Endothelial cell of umbilical vein (primary cell): Measurements from ENCODE around the gene CKS1B.

Experiments
- EZH2 ChIP-seq: IDR thresholded peaks from 2 replicates; pipeline ENCODE4 v1.6.1; 2012; ENCODE audit warnings: borderline replicate concordance, low read depth, mild to moderate bottlenecking, moderate library complexity, low read length, inconsistent platforms; ENCODE audit not compliant: severe bottlenecking
- FOS ChIP-seq: IDR thresholded peaks from 2 replicates; pipeline ENCODE4 v1.6.1; 2011; ENCODE audit warnings: mild to moderate bottlenecking, low read length, moderate library complexity, borderline replicate concordance; ENCODE audit not compliant: insufficient read depth
- GATA2 ChIP-seq: IDR thresholded peaks from 2 replicates; pipeline ENCODE4 v1.7.0; 2011; ENCODE audit warnings: low read depth, mild to moderate bottlenecking, moderate library complexity, mixed read lengths, low read length; ENCODE audit not compliant: insufficient read length, insufficient read depth
- JUN ChIP-seq: IDR thresholded peaks from 2 replicates; pipeline ENCODE4 v1.6.1; 2011; ENCODE audit warnings: borderline replicate concordance, low read depth; ENCODE audit not compliant: insufficient read length, insufficient read depth
- MYC ChIP-seq: IDR thresholded peaks from one replicate; pipeline ENCODE4 v1.6.1; 2011; ENCODE audit warnings: mild to moderate bottlenecking, low read depth, low read length
- POLR2A ChIP-seq: IDR thresholded peaks from 2 replicates; pipeline ENCODE4 v1.6.1; 2012; ENCODE audit warnings: low read depth, mild to moderate bottlenecking, control low read depth, low read length
- POLR2AphosphoS5 ChIP-seq: IDR thresholded peaks from 2 replicates; pipeline ENCODE4 v1.6.1; 2012; ENCODE audit warnings: low read depth, mild to moderate bottlenecking, control low read depth, low read length, moderate library complexity; ENCODE audit not compliant: insufficient read depth
- TF ChIP-seq, protein P1 (sequence below), 2 donors: IDR thresholded peaks; 1 replicate in 1 of 2; 2 replicates in 1 of 2; pipeline ENCODE4 v1.5.1; 2011; ENCODE audit warnings: low read length in 2 of 2, mild to moderate bottlenecking in 2 of 2, moderate library complexity in 2 of 2, control low read depth in 1 of 2, inconsistent platforms in 1 of 2, low read depth in 1 of 2; ENCODE audit not compliant: insufficient read depth in 1 of 2; ENCODE audit errors: extremely low read depth in 1 of 2
- TF ChIP-seq, protein P2 (sequence below): IDR thresholded peaks from 2 replicates; pipeline ENCODE4 v1.6.1; 2011; ENCODE audit not compliant: insufficient read depth, insufficient read length

DNA sequence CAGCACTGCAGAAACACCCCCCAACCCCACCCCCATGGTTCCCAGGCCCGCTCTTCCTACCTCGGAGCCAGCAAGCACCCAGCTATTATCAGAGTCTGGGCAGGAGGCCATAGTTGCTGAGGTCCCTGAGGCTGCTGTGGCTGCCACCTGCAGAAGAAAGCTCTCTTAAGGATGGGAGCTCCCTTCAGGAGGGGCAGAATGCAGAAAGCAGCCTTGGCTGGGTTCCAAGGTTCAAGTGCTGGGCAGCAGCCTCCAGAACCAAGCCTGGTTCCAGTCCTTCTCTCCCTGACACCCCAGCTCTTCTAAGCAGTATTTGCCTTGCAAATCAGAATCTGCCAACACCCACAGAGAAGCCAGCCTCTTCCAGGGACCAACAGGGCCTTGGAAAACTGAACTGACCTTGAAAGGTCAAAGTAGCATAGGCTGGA is 20.9 kb upstream of the CKS1B start:
- TF ChIP-seq JUN, result no peak
- TF ChIP-seq, protein P1, sequence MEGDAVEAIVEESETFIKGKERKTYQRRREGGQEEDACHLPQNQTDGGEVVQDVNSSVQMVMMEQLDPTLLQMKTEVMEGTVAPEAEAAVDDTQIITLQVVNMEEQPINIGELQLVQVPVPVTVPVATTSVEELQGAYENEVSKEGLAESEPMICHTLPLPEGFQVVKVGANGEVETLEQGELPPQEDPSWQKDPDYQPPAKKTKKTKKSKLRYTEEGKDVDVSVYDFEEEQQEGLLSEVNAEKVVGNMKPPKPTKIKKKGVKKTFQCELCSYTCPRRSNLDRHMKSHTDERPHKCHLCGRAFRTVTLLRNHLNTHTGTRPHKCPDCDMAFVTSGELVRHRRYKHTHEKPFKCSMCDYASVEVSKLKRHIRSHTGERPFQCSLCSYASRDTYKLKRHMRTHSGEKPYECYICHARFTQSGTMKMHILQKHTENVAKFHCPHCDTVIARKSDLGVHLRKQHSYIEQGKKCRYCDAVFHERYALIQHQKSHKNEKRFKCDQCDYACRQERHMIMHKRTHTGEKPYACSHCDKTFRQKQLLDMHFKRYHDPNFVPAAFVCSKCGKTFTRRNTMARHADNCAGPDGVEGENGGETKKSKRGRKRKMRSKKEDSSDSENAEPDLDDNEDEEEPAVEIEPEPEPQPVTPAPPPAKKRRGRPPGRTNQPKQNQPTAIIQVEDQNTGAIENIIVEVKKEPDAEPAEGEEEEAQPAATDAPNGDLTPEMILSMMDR (IDR thresholded peaks at IDR 0.05; ENCODE audit: extremely low read depth in 1 of 2, insufficient read depth in 1 of 2, low read depth in 1 of 2, low read length in 2 of 2), result no peak
- no peak for TF ChIP-seq POLR2A
- TF ChIP-seq FOS, result no peak
- TF ChIP-seq POLR2AphosphoS5, result no peak
- TF ChIP-seq, protein P2, sequence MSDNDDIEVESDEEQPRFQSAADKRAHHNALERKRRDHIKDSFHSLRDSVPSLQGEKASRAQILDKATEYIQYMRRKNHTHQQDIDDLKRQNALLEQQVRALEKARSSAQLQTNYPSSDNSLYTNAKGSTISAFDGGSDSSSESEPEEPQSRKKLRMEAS, result no peak
- no peak for TF ChIP-seq EZH2
- TF ChIP-seq MYC, result no peak
- no peak for TF ChIP-seq GATA2
